ENCODE measurements around the gene TTC7B.

TTC7B gene

DNA sequence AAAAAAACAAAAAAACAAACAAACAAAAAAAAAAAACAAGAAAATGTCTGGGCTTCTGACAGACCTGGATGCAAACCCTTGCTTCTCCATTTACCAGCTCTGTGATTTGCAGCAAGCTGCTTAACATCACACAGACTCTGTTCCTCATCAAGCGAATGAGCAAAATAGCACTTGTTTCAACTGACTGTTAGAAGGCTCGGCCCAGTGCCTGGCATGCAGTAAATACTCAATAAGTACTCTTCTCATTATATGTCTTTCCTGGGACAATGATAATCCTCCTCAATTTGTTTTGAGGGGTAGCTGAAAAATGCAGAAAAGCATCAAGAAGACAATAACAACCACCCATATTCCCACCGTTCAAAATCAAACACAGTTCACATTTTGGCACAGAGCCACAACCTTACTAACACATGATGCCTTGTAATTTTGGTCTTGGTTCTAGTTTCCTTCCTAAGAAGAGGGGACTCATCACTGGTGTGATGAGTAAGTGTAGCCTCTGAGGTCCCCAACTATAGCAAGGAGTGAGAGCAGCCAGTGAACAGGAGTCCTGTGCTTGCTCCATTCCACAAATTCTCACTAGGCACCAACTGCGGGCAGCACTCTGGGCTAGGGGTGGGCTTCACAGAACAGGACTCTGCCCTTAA, 60.4 kb downstream of the TTC7B start:
- no peaks in the 10 kb centered on the region for H4K20me1 ChIP-seq (ENCODE audit: insufficient read depth, low read length)
- H3K4me2 ChIP-seq (ENCODE audit: insufficient read depth, low read length), result no peak overlapping the region
- no peaks in the 10 kb centered on the region for H3K27me3 ChIP-seq (ENCODE audit: insufficient read depth, low read length, poor library complexity)
- H2AFZ ChIP-seq (ENCODE audit: low read depth, low read length), result no peak overlapping the region
- ATAC-seq (ENCODE audit: insufficient read depth, low read depth) (no peak), DNase-seq (no peak)
- peaks cover 18% of the 10 kb centered on the region for H3K4me1 ChIP-seq (ENCODE audit: insufficient read depth, low read length)
- no peak for TF ChIP-seq EZH2 (IDR thresholded peaks at IDR 0.05; ENCODE audit: borderline replicate concordance, low read depth, low read length, severe bottlenecking)
- TF ChIP-seq, protein P1, sequence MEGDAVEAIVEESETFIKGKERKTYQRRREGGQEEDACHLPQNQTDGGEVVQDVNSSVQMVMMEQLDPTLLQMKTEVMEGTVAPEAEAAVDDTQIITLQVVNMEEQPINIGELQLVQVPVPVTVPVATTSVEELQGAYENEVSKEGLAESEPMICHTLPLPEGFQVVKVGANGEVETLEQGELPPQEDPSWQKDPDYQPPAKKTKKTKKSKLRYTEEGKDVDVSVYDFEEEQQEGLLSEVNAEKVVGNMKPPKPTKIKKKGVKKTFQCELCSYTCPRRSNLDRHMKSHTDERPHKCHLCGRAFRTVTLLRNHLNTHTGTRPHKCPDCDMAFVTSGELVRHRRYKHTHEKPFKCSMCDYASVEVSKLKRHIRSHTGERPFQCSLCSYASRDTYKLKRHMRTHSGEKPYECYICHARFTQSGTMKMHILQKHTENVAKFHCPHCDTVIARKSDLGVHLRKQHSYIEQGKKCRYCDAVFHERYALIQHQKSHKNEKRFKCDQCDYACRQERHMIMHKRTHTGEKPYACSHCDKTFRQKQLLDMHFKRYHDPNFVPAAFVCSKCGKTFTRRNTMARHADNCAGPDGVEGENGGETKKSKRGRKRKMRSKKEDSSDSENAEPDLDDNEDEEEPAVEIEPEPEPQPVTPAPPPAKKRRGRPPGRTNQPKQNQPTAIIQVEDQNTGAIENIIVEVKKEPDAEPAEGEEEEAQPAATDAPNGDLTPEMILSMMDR (IDR thresholded peaks at IDR 0.05; ENCODE audit: borderline replicate concordance, extremely low read depth, low read length, poor library complexity, severe bottlenecking), result no peak
- no peak overlapping the region for H3K27ac ChIP-seq (ENCODE audit: low read length)
- no peaks in the 10 kb centered on the region for H3K9me3 ChIP-seq (ENCODE audit: insufficient read depth, low read length, severe bottlenecking)
- no peaks in the 10 kb centered on the region for H3K36me3 ChIP-seq (ENCODE audit: insufficient read depth, low read length)
- H3K9ac ChIP-seq (ENCODE audit: low read depth, low read length), result no peak overlapping the region
- no peak overlapping the region for H3K4me3 ChIP-seq (ENCODE audit: low read depth in 1 of 2, low read length in 2 of 2)
- no peaks in the 10 kb centered on the region for H3K79me2 ChIP-seq (ENCODE audit: insufficient read depth, low read length)

DNA sequence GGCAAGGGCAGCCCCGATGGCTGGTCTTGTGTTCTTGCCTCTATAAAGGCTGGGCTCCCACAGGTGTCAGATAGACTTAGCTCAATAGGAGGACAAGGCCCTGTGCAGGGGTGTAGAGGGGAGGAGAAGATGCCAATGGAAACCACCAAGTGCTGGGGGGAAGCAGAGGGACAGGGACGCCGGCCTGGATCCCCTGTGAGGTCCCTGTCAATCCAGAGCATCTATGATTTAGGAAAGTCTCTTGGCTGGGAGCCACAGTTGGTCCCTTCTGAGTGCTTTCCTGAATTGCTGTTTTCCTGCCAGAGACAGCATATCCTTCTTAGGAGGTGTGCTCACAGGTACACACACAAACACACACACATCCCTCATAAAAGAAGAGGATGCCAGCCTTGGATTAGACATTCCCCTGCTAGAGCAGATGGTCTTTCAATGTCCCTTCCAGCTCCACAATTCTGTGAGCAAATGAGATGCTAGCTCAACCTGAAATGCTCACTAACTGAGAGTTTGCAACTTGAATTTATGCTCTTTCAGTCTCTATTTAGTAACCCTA, 62.7 kb downstream of the TTC7B start:
- Histone ChIP-seq H3K27ac (ENCODE audit: low read length) (no peak overlapping the region), H4K20me1 (ENCODE audit: insufficient read depth, low read length) (no peaks in the 10 kb centered on the region), H3K79me2 (ENCODE audit: insufficient read depth, low read length) (no peaks in the 10 kb centered on the region), H3K4me1 (ENCODE audit: insufficient read depth, low read length) (peaks cover 5% of the 10 kb centered on the region), H2AFZ (ENCODE audit: low read depth, low read length) (no peak overlapping the region), H3K9me3 (ENCODE audit: insufficient read depth, low read length, severe bottlenecking) (no peaks in the 10 kb centered on the region), H3K36me3 (ENCODE audit: insufficient read depth, low read length) (no peaks in the 10 kb centered on the region), H3K4me3 (ENCODE audit: low read depth in 1 of 2, low read length in 2 of 2) (no peak overlapping the region), H3K27me3 (ENCODE audit: insufficient read depth, low read length, poor library complexity) (no peaks in the 10 kb centered on the region), H3K9ac (ENCODE audit: low read depth, low read length) (no peak overlapping the region), H3K4me2 (ENCODE audit: insufficient read depth, low read length) (no peak overlapping the region)
- DNase-seq (no peak), ATAC-seq (ENCODE audit: insufficient read depth, low read depth) (no peak)
- TF ChIP-seq EZH2 (IDR thresholded peaks at IDR 0.05; ENCODE audit: borderline replicate concordance, low read depth, low read length, severe bottlenecking), result no peak
- TF ChIP-seq, protein P1 (IDR thresholded peaks at IDR 0.05; ENCODE audit: borderline replicate concordance, extremely low read depth, low read length, poor library complexity, severe bottlenecking), result no peak

DNA sequence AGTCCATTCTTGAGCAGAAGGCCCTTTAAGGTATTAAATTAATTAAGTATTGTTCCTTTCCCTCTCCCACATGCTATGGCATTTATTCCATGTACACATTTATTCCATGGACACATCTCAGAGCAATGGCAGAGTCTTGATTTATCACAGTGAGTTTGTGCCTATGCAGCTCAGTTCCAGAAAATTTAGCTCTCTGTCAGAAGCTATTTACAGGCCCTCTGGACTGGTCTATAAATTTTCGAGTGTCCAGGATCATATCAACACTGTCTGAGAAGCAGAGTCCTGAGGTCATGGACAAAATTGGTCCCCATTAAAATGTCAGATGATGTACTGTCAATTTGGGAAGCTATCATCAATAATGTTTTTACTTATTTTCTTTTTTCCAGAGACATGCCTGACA, 65.5 kb downstream of the TTC7B start:
- DNase-seq (no peak), ATAC-seq (ENCODE audit: insufficient read depth, low read depth) (no peak)
- Histone ChIP-seq H3K9me3 (ENCODE audit: insufficient read depth, low read length, severe bottlenecking) (no peaks in the 10 kb centered on the region), H2AFZ (ENCODE audit: low read depth, low read length) (no peak overlapping the region), H3K9ac (ENCODE audit: low read depth, low read length) (no peak overlapping the region), H4K20me1 (ENCODE audit: insufficient read depth, low read length) (no peaks in the 10 kb centered on the region), H3K4me3 (ENCODE audit: low read depth in 1 of 2, low read length in 2 of 2) (no peak overlapping the region), H3K27ac (ENCODE audit: low read length) (no peak overlapping the region), H3K79me2 (ENCODE audit: insufficient read depth, low read length) (no peaks in the 10 kb centered on the region), H3K36me3 (ENCODE audit: insufficient read depth, low read length) (no peaks in the 10 kb centered on the region), H3K27me3 (ENCODE audit: insufficient read depth, low read length, poor library complexity) (no peaks in the 10 kb centered on the region), H3K4me1 (ENCODE audit: insufficient read depth, low read length) (no peaks in the 10 kb centered on the region), H3K4me2 (ENCODE audit: insufficient read depth, low read length) (no peak overlapping the region)
- TF ChIP-seq, protein P1 (IDR thresholded peaks at IDR 0.05; ENCODE audit: borderline replicate concordance, extremely low read depth, low read length, poor library complexity, severe bottlenecking), result no peak
- TF ChIP-seq EZH2 (IDR thresholded peaks at IDR 0.05; ENCODE audit: borderline replicate concordance, low read depth, low read length, severe bottlenecking), result no peak
